GM18867 (cell line): ENCODE measurements around the gene PRR13.
"Not testable (repeated sequence)": the region's sequence is repeated elsewhere in the genome, so short reads cannot be mapped to it uniquely, and the experiment has no call there.

Experiments
- ATAC-seq: cut with Tn5 transposase; IDR thresholded peaks from one replicate; pipeline ENCODE4 v1.9.1; 2021; ENCODE audit warnings: mild to moderate bottlenecking, moderate library complexity; ENCODE audit not compliant: unreplicated experiment

PRR13 gene

GRCh38 chr12:53441040-53441833, at the start of gene PRR13:
Gene PRR13, plus strand, starts transcription at chr12:53441734. Its CDS starts 981 bp downstream, at chr12:53442715.
- ATAC-seq, result peak; percentile 98

GRCh38 chr12:53399896-53400295, 41.6 kb upstream of the PRR13 start:
- ATAC-seq, result no peak

GRCh38 chr12:53402351-53402750, 39.2 kb upstream of the PRR13 start:
- ATAC-seq, result not testable (repeated sequence)

- ATAC-seq, result no peak
Measured at GRCh38 chr12:53402871-53403270, 38.7 kb upstream of the PRR13 start.

GRCh38 chr12:53410951-53411350, 30.6 kb upstream of the PRR13 start:
- no peak for ATAC-seq

- no peak for ATAC-seq
Measured at GRCh38 chr12:53413485-53414204, 27.9 kb upstream of the PRR13 start.

GRCh38 chr12:53414756-53415417, 26.6 kb upstream of the PRR13 start:
- no peak for ATAC-seq

GRCh38 chr12:53415752-53416389, 25.7 kb upstream of the PRR13 start:
- ATAC-seq, result not testable (repeated sequence)

GRCh38 chr12:53417291-53417816, 24.2 kb upstream of the PRR13 start:
- not testable (repeated sequence) for ATAC-seq

- no peak for ATAC-seq
Measured at GRCh38 chr12:53418221-53418620, 23.3 kb upstream of the PRR13 start.

GRCh38 chr12:53419756-53420155, 21.8 kb upstream of the PRR13 start:
- no peak for ATAC-seq

- not testable (repeated sequence) for ATAC-seq
Measured at GRCh38 chr12:53422247-53422646, 19.3 kb upstream of the PRR13 start.

- ATAC-seq, result no peak
Measured at GRCh38 chr12:53423597-53423996, 17.9 kb upstream of the PRR13 start, which contains the start of gene AMHR2. Gene AMHR2, plus strand, starts transcription at chr12:53423855. Its CDS starts 80 bp downstream, at chr12:53423935.

- ATAC-seq, result no peak
Measured at GRCh38 chr12:53424626-53425514, 16.7 kb upstream of the PRR13 start.

GRCh38 chr12:53425515-53426150, 15.9 kb upstream of the PRR13 start:
- no peak for ATAC-seq

- ATAC-seq, result no peak
Measured at GRCh38 chr12:53427905-53428594, 13.5 kb upstream of the PRR13 start.

- no peak for ATAC-seq
Measured at GRCh38 chr12:53428741-53429140, 12.8 kb upstream of the PRR13 start.

GRCh38 chr12:53430116-53430515, 11.4 kb upstream of the PRR13 start:
- no peak for ATAC-seq

- no peak for ATAC-seq
Measured at GRCh38 chr12:53431187-53431586, 10.3 kb upstream of the PRR13 start.
